Mammary epithelial cell (primary cell): ENCODE results near the gene TMEM134.

ENCODE experiments used
- EZH2 ChIP-seq: IDR thresholded peaks from 2 replicates; pipeline ENCODE4 v1.6.1; 2012; ENCODE audit warnings: low read length, inconsistent platforms, borderline replicate concordance
- TF ChIP-seq, protein P1 (sequence below), 2 donors: IDR thresholded peaks in 1 of 2; conservative IDR thresholded peaks in 1 of 2; 2 replicates each; pipeline ENCODE4 v1.5.1; 2011 to 2012; ENCODE audit warnings: inconsistent platforms in 2 of 2, low read length in 2 of 2, mild to moderate bottlenecking in 2 of 2, control low read depth in 1 of 2, low read depth in 1 of 2; ENCODE audit not compliant: insufficient read depth in 1 of 2; ENCODE audit errors: extremely low read depth in 1 of 2

DNA sequence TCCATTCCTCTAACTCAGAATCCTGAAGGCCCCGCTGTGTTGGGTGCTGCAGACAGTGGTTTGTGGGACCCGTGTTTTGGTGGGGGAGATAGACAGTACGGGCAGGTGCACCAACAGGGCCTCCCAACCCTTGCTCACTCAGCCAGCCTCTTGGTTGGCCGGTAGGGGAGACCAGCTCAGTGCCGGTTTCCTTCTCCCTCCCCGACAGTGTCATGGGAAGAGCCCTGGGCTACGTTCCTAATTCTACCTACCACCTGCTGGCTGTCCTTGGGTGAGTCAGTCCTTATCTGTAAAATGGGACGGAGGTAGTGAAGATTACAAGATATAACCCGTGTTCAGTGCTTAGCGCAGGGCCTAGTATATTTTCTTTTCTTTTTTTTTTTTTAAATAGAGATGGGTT, 5.9 kb downstream of the TMEM134 start:
- no peak for TF ChIP-seq EZH2
- TF ChIP-seq, protein P1, sequence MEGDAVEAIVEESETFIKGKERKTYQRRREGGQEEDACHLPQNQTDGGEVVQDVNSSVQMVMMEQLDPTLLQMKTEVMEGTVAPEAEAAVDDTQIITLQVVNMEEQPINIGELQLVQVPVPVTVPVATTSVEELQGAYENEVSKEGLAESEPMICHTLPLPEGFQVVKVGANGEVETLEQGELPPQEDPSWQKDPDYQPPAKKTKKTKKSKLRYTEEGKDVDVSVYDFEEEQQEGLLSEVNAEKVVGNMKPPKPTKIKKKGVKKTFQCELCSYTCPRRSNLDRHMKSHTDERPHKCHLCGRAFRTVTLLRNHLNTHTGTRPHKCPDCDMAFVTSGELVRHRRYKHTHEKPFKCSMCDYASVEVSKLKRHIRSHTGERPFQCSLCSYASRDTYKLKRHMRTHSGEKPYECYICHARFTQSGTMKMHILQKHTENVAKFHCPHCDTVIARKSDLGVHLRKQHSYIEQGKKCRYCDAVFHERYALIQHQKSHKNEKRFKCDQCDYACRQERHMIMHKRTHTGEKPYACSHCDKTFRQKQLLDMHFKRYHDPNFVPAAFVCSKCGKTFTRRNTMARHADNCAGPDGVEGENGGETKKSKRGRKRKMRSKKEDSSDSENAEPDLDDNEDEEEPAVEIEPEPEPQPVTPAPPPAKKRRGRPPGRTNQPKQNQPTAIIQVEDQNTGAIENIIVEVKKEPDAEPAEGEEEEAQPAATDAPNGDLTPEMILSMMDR (conservative IDR thresholded peaks at IDR 0.05 in 1 of 2, IDR thresholded peaks at IDR 0.05 in 1 of 2; ENCODE audit: extremely low read depth in 1 of 2, insufficient read depth in 1 of 2, low read depth in 1 of 2, low read length in 2 of 2), result no peak
